ENCODE results near the gene CSRNP3. TPM values are rescaled to one million over a fixed set of nuclear protein-coding genes. Genes with fewer than 3 reads are reported as not detected.
A peak's percentile ranks its signal among the peaks of the same experiment; 100 is the strongest.

Gene CSRNP3
- total RNA-seq, 1 experiment from 2014 or later: 2.7 TPM

DNA sequence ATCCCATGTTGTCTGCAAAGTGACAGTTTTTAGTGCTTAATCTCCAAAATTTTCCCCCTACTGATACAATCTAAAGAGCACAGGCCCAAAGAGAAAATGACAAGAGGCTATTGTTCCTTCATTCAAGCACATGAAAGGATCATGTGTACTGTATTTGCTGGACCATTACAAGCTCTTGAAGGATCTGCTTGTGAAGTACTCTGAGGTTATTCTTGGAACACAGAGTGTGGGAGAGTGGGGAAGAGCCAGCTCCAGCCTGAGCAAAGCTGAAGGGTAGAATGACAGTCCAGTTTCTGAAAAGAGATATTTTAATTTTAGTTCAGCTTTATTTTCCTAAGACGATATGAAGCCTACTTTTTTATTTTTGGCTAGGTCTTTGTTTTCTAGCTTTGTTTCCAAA is 212.3 kb downstream of the CSRNP3 start:
- DNase-seq (ENCODE audit: low read depth): no peak

DNA sequence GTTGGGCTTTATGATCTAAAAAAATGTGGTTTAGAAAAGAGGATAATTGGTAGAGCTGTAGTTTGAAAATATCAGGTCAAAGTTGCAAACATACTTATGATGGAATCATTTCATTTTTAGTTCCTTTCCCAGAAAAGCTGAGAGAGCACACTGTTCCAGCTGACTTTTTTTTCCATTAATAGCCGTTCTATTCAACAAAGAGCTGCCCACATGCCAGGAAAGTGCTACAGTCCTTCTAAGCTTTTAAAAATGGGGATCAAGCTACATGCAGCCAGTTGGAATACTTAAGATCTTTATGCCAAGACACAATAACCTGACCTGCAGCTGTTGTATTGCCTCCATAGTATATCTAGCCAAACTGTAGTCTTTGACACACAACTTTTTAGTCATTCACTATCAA is 213.0 kb downstream of the CSRNP3 start:
- no peak for DNase-seq (ENCODE audit: low read depth)

DNA sequence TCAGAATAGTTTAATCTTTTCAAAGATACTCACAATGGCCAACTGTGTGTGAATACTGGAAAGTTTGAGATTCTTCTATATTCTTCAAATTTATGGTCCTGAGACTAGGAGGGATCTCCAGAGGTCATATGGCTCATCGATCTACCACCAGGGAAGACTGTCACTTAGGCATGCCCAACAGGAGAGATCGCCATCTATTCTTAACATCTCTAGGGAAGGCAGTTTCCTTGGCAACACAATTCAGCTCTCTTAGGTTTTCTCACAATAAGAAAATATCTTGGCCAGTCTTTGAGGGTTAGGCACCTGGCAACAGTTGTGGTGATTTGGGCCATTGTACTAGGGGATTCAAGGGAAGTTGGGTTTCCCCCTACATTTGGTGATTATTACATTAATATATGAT is 217.3 kb downstream of the CSRNP3 start:
- no peak for DNase-seq (ENCODE audit: low read depth)

DNA sequence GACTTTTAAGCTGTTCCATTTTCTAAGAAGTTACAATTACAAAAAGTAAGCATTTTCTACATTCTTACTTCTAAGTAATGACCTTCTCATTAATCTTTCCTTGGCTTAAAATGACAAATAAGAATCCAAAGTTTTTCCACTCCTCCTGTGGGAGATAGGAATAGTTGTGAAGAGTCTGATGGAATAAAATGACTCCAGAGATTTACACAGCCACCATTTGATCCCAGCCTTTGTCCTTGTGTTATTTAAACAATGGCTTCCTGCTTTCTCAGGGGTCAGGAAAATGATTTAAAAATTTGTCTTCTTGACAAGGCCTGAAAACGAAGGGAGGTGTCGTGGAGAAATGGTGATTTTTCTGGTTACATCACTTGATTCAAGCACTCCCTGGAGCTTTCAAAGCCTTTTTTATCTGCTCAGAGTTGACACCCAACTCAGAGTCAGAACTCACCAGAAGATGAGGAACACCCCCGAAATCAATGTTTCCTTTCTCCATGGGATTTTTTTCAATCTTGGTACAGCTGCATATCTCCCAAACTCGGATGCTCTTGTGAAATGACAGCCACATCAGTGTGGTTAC is 218.0 kb downstream of the CSRNP3 start:
- DNase-seq (ENCODE audit: low read depth): no peak

DNA sequence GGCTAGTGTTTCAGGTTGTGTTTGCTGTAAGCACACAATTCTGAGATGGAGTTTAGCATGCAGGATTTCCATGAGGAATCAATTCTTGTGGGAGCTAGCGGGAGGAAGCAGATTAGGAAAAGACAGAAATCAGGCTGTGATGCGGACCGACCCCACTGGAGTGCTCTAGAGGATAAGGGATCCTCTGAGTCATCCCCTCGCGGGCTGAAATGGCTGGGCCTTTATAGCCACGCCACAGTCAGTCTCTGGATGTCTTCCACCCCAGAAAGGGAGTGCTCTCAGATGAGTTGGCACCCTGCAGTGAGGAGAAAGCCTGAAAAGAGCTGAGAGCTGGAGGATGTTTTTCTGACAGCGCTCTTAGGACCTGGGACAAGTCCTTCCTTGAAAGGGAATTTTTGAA is 222.1 kb downstream of the CSRNP3 start:
- DNase-seq (ENCODE audit: low read depth): peak; percentile 61

- DNase-seq (ENCODE audit: low read depth): no peak
Measured at GRCh38 chr2:165692906-165693305, 223.4 kb downstream of the CSRNP3 start.

- no peak for DNase-seq (ENCODE audit: low read depth)
Measured at GRCh38 chr2:165693838-165694237, 224.3 kb downstream of the CSRNP3 start.

DNA sequence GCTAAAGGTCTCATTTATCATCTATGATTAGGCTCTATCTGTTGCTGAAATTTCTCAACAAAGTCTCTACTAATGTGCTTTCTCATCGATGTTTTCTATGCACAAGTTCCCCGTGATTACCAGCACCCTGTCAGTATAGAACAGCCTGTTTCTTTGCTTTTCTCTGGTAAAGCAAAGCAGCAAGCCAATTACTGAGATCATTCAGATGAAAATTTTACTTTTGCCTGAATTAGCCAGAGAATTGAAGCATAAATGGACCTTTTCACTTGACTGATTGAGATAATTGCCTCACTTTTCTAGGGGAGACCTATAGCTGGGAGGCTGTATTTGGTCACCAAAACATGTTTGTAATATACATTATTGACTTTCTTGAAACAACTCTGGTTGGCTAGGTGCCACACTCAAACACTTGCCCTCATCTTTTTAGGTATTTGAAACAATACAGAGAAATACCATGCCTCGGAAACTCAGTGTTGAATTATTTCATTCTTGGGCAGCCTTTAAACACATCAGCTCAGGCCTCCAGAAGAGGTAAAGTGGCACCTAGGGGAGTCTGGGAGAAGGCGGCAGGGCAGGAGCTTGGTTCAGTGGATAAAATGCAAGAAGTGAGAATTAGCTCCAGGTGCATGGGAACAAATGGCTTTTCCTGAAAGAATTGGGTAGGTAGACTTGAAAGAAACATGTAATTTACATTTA is 228.4 kb downstream of the CSRNP3 start:
- DNase-seq (ENCODE audit: low read depth): no peak

- DNase-seq (ENCODE audit: low read depth): peak; percentile 27
Measured at GRCh38 chr2:165698444-165698884, 229.0 kb downstream of the CSRNP3 start.

GRCh38 chr2:165699946-165700345 is 230.4 kb downstream of the CSRNP3 start:
- no peak for DNase-seq (ENCODE audit: low read depth)

GRCh38 chr2:165700531-165700930 is 231.0 kb downstream of the CSRNP3 start:
- DNase-seq (ENCODE audit: low read depth): no peak

- no peak for DNase-seq (ENCODE audit: low read depth)
Measured at GRCh38 chr2:165701147-165701546, 231.6 kb downstream of the CSRNP3 start.

GRCh38 chr2:165706960-165707487 is 237.5 kb downstream of the CSRNP3 start:
- no peak for DNase-seq (ENCODE audit: low read depth)

GRCh38 chr2:165716091-165716490 is 246.6 kb downstream of the CSRNP3 start:
- no peak for DNase-seq (ENCODE audit: low read depth)

GRCh38 chr2:165718610-165719210 is 249.2 kb downstream of the CSRNP3 start:
- DNase-seq (ENCODE audit: low read depth): no peak

DNA sequence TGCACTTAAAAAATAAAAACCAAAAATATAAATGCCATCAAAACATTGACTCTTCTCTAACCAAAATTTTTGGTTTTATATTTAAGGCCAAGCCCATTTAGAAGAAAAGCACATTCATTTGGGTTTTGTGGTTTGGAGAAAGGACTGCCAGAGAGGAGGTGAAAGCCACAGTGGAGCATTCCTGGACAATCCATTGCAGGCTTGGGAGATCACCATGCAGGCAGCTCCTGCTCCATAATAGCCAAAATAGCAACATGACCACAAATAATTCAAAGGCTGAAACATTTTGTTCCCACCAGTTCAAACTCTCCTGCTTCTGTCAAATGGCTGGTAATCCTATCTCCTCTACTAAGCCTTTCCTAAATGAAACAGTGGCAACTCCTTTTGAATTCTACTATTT is 251.0 kb downstream of the CSRNP3 start:
- DNase-seq (ENCODE audit: low read depth): peak; percentile 35

DNA sequence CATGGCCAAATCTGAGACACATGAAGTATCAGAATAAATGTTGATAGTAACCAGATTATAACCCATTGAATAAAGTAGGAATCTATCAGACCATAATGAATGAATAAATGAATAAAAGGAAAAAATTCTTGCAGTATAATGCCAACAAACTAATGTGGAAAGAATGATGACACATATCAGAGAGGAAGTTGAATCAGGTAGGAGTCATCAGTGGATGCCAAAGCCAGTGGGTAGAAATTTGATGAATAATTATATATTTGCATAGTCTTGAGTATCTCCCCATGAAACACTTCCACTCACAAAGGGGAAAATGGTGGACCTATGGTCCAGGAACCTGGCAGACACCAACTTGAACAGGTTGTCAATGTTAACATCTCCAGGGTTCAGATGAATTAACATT is 255.9 kb downstream of the CSRNP3 start:
- DNase-seq (ENCODE audit: low read depth): peak; percentile 57

Other genes starting within 250 kb of the CSRNP3 start
- gene SCN2A, start 230.3 kb upstream of the CSRNP3 start, total RNA-seq (2014; rRNA removed; shearing (Covaris generic)): 0.51 and 0.83 TPM in 2 replicates